Activated T-helper 1 cell treated with Interleukin-2 at 50 U/mL for 16 hours (primary cell): Measurements from ENCODE around the gene CCL20.
"Not testable (repeated sequence)": the region's sequence is repeated elsewhere in the genome, so short reads cannot be mapped to it uniquely, and the experiment has no call there.

Experiments used
- DNase-seq: peaks from one replicate; pipeline ENCODE4 v3.0.0-alpha.2; 2020; ENCODE audit warnings: low read depth

The CCL20 gene, protein sequence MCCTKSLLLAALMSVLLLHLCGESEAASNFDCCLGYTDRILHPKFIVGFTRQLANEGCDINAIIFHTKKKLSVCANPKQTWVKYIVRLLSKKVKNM

DNA sequence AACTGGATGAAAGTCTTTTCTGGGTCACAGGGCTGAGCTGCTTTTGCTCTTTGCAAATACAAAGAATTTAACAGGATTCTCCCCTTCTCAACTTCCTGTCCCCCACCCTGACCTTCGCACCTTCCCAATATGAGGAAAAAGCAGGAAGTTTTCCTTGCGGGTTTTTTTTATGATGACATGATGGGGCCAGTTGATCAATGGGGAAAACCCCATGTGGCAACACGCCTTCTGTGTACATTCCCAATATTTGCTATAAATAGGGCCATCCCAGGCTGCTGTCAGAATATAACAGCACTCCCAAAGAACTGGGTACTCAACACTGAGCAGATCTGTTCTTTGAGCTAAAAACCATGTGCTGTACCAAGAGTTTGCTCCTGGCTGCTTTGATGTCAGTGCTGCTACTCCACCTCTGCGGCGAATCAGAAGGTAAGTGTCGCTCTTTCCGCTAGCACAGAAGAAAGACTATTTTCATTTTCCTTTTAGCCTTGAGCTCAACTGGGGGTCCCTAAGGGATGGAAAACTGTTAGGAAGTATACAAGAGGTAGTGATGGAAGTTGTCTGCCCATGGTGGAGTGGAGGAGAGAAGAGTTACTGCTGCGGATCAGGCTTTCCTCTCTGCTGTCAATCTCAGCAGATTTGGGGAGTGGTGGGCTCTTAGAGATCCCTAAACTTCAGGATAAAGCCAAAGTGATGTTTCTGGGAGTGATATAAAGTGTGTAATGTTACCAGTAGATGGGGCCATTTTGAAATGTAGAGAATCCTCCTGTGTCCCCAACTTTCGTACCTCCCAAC is at the start of gene CCL20:
Gene CCL20, plus strand, starts transcription at position 281 of the 792 bp plus-strand sequence. Its CDS starts 70 bp downstream, at position 351.
- DNase-seq: no peak

DNA sequence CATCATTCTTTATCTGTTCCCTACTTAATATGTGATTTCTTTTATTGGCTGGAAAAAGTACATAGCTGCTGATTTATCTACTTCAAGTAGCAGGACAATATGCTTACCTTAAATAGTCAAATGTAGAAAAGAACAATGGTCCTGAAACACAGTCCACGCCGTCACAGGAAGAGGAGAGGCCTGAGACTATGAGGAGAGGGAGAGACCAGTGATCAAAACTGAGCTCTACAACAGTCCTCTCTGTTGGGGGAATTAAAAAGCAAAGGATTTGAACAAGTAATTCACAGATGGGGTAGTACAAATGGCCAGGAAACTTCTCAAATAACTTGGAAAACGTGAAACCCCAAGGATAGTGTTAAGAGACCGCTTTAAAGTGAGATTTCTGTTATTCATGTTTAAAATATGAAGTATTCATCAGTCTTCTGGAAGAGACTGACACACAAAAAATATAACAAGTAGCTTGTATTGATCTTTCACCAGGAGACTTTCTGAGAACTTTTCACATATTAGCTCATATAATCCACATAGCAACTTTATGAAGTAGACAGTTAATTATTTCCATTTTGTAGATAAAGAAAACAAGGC is 47.8 kb upstream of the CCL20 start:
- DNase-seq: no peak

DNA sequence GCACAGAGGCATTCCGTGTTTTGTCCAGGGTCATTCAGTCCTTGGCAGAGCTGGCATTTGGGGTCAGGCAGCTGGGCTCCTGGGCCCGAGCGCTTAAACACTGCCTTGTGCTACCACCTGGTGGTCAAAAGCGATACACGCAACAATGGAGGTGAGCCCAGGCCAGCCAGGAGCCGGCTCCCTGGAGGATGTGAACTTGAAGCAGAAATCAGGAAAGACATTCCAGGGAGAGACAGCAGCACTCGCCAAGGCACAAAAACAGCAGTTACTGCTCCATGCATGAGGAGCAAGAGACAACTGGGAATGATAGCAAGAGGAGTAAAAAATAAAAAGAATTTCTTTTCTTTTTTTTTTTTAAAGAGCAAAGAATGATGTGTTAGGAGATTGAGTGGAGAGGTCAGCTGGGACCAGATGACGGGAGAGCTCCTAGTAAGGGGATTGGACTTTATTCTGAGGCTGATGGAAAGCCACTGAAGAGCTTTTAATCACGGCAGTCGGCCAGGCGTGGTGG is 47.2 kb upstream of the CCL20 start:
- peak; percentile 11 for DNase-seq

DNA sequence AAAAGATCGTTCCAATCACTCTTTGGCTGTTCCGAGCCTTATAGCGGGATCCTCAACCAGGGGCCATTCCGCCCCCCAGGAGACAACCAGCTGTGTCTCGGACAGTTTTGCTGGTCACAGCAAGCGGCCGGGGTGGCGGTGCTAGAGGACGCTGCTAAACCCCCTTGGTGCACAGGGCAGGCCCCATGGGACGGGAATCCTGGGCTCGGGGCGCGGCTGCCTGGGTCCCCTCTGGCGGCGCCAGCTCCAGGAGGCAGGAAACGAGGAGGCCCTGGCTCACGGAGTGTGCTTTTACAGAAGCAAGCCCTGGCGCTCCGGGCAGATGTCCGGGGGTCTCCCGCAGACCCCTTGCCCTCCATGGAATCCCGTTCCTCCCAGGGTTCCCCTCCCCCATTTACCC is 45.8 kb upstream of the CCL20 start:
- no peak for DNase-seq

DNA sequence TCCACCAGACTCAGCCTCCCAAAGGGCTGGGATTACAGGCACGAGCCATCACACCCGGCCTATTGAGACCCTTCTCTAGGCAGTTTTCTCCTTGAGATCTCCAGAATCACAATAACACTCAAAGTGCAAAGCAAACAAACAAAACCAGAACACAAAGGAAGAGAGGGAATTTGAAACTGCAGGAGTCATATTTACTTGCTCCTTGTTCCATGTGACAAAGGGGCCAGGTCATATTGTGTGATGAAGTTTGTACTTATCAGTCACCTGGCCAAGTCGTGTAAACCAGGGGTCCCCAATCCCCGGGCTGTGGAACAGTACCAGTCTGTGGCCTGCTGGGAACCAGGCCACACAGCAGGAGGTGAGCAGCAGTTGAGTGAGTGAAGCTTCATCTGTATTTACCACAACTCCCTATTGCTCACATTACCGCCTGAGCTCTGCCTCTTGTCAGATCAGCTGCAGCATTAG is 41.4 kb upstream of the CCL20 start:
- DNase-seq: no peak

DNA sequence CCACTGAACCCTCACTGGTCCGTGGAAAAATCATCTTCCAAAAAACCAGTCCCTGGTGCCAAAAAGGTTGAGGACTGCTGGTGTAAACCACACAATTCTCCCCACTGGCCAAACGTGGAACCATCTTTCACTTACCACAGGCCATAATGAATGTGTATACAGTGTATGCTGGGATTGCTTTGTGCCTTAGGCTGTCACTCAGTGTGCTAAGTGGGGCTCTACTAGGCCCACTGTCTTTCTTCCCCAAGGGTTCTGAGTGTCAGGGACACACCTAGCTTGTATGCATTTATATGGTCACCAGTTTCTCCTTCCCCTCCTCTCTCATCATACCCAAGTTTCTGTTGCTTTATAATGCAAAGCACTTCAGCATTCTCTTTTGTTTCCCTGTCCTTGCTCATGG is 40.7 kb upstream of the CCL20 start:
- DNase-seq: no peak

DNA sequence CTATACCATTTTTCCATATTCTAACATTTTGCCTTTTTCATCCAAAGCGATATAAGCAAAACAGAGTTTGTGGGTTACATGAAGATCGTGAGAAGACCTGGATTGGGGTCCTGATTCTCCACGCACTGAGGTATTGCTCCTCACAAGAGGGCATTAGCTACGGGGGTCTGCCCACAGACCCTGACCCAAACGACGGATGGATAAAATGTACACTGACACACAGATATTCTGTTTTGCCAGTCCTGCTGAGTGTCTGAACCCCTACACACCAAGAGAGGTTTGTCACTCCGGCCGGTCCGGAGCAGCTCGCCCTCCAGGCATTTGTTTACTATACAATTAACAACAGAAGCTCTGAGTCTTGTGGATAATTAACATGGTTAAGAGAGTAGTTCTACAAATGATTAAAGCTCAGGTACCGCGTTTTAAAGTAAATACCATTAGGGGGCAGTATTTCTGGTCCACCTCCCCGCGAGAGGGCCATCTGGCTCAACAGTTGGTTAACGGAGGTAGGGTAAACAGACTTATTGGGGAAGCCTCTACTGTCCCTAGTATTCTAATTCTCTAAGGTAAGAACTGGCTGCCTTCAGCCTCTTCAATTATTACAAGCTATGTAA is 39.5 kb upstream of the CCL20 start:
- DNase-seq: no peak

DNA sequence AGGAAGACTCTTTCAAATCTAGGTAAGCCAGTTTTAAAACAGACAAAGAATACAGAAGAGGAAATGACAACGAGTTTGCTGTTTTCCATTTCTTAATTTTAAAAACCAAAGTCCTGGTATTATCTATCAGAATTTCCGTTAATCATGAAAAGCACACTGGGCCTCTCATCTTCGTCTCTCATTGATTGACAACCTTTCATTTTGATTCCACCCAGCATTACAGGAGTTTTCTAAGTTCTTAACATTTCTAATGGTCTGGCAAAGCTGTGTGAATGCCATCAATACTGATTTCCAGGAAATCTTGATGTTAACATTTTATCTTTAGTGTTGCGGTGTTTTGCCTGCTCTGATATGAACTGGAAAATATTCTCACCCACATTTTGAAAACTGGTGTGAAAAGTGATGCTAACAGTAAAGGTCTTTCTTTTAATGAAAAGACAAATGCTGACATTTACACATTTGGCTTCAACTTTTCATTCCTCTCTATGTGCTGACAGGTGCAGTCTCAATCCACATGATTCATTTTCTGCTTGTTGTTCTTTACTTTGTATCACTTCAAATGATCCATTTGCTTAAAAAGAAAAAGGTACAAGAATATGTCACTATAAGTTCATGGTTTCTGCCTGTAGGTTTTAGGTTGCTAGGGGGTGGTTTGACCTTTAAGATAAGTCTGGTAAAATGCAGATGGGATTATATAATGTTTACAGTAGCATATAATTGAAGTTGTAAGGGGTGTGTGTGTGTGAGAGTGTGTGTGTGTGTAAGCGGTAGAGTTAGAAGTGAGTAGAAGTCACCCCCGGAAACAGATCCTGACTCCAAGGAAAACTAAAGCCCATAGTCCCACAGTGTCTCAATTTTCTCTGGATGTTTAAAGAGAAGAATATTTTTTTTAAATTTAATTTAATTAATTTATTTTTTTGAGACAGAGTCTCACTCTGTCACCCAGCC is 38.5 kb upstream of the CCL20 start:
- no peak for DNase-seq

DNA sequence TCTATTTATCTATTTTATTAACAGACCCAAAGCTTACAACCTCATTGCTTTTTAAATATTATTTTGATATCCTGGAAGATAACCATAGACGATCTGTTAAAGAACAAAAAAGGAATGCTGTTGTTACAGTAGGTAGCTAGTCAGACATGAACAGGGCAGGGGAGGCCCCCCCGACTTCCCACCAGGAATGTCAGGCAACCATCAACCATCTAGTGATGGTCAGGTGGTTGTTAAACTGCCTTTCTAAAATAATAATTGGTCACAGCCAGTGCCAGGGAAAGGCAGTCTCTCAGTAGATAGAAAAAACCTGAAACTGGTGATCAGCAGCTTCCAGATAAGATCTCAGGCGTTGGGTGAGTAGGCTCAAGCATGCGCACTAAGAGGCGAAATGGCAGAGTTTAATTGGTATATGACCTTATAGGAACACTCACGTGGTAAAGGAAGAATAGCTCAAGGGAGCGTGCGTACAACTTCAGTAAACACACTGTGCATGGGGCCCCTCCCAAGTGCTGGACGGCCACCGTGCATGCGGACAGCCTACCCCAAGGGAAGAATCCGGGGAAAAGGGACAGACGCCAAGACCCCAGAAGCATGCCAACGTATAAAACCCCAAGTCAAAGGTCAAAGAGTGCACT is 32.5 kb upstream of the CCL20 start:
- no peak for DNase-seq

DNA sequence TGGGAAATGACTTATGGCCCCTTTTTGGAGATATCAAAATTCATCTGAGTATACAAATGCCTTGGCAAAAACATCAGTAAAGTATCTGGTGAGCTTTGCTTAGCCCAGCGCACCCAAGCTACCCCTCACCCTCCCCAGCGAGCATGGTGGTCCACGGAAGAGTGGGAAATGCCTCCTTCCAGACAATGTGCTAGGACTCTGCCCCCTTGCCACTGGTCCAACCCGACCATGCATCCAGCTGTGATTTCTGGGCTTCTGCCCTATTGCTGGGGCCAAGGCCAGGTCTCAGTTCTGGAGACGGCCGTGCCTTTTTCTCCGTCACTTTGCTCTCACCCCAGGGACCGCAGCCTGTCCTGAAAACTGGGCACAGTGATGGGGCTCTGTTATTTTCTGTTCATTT is 31.8 kb upstream of the CCL20 start:
- no peak for DNase-seq

DNA sequence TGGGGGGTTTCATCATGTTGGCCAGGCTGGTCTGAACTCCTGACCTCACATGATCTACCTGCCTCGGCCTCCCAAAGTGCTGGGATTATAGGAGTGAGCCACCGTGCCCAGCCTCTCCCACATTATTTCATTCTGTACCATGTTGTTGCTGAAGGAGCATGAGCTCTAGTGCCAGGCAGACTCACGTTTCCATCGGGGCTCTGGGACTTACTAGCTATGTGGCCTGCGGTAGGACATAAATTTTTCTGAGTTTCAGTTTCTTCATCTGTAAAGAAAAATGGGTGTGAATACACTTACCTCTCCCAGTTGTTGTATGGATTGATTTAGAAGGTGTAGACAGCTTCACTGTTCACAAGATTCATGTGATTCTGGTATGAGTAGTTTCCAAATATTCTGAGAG is 30.8 kb upstream of the CCL20 start:
- no peak for DNase-seq

DNA sequence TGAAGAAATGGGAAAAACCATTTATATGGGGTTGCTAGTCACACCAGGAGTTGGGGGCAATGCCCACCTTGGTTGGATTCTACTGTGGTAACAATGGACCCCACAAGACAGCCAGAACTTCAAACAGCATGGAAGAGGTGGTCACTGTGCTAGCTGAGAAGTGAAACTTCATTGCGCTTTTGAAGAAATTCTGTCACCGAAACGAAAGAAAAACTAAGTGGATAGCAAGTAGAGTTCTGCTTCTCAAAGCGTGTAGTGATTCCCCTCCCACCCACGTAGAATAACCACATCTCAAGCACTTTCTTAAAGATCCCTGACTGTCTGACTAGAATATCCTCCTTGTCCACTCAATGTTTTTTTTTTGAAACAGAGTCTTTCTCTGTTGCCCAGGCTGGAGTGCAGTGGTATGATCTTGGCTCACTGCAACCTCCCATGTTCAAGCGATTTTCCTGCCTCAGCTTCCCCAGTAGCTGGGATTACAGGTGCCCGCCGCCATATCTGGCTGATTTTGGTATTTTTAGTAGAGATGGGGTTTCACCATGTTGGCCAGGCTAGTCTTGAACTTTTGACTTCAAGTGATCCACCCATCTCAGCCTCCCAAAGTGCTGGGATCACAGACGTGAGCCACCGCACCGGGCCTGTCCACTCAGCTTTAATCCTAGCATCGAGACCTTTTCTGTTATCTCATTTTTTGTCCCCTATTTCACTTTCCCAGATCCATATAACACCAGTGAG is 30.1 kb upstream of the CCL20 start:
- no peak for DNase-seq

DNA sequence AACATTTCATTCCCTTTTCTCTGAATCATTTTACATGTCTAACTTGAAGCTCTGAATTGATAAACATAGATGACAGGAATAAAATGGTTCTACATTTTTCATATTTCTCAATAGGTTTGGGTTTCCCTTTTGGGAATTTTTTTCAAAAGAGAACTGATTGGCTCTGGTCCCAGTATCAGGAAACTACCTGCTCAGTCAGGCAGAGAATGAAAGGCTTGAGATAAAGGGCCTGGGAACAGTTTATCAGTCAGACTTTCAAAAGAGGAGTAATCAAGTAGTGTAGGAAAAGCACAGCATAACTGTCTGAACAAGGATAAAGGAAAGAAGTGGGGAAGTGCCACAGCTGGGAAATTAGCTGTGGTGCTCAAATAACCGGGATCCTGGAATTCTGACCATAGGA is 28.3 kb upstream of the CCL20 start:
- DNase-seq: no peak

DNA sequence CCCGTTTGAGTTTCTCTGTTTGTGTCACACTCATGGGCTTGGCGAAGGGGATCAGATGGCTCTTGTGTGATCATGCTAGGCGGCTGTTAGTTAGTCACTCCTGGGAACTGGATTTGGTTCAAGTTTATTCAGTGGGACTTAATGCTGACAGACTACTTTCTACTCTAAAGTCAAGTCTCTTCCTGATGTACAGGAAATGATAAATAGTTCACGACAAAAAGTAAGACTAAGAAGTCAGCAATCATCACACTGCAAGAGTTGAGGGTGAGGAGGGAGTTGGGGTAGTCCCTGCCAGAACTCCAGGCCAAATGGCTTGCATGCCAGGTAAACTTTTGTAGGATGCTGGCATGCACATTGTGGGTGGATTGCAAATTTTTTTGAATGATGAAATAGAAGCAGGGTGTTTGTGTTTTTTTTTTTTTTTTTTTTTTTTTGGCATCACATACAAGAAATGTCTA is 25.1 kb upstream of the CCL20 start:
- DNase-seq: no peak

DNA sequence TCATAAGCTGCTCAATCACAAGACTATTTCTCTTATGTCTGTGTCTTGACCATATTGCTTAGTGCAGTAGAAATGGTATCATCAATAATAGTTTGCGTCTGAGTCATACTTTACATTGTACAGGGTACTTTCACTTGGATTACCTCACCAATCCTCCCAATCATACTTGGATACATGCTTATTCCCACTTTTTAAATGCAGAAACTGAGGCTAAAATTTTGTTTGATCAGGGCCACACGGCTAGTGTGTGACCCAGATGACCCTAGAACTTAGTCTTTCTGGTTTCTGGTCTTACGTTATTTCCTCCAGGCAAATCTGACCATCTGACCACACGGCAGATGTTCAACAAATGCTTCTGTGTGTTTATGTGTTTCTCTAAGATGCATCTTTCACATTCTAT is 23.8 kb upstream of the CCL20 start:
- no peak for DNase-seq

DNA sequence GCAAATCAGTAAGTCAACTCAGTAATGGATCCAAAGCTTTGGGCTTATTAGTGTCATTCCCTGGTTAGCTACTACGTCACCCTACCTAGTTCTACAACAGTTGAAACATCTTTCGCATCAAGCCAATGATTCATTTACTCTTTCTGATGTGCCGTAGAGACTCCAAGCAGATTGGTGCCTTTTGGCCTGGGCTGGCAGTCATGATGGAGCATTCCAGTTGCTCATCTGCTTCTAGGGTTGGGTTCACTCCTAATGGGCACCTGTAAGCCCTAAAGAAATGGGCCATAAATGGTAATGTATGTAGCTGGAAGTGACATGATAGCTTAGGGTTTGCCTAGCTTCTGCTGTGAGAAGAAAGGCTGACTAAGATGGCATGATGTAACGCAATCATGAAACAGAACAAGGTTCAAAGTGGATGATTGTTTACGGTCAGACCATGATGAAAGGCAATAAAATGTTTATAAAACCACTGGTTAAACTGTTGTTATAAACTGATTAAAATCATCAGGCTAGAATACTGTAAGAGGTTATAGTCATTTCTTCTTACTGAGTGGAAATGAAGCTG is 20.4 kb upstream of the CCL20 start:
- DNase-seq: no peak

DNA sequence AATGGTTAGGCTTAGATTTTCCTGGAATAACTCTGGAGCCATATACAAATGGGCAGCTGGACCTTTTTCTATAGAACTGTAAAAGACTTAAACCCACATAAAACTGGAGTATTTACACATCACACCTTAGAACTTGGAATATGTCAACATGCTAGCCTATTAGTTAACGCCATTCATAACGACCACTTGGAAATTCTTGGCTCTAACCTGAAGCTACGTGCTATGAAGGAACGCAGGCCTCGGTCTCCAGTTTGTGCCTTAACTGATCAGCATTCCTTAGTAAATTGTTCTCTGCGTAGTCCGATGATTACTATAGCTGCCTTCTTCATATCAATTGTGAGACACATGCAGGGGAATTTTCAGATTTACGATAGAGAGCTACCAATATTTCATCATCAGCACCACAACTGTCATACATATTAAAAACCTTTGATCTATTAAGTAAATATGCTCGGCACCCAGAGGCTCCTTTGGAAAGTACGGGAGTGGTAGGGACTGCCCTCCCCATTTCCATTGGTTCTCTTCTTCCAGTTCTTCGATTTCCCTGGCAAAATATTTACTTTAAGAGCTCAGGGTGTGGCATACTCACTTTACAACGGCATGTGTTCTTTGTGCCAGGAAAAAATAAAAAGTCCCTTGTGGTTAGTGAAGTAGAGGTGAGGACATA is 17.5 kb upstream of the CCL20 start:
- no peak for DNase-seq

DNA sequence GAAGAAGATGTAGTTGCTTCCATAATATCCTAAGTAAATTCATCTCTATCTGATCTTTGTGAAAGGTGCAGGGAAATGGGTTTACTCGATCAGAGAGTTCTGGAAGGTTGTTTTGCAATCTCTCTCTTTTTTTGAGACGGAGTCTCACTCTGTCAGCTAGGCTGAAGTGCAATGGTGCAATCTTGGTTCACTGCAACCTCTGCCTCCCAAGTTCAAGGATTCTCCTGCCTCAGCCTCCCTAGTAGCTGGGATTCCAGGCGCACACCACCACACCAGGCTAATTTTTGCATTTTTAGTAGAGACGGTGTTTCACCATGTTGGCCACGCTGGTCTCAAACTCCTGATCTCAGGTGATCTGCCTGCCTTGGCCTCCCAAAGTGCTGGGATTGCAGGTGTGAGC is 16.9 kb upstream of the CCL20 start:
- not testable (repeated sequence) for DNase-seq

DNA sequence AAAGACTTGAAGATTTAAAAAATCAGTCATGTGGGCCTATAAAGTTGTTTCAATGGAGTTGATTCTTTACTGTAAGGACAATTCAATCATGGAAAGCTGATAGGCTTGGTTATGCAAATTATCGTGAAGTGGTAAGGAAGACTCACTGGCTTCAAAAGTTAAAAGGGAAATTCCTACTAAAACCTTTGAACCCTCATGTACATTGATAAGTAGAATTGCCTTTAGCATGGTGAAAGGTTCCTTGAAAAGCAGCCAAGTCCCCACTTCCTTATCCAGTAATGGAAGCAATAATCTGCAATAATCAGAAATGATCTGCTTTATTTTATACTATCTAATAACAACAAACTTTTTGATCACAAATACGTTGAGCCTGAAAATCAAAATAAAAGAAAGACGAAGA is 14.4 kb upstream of the CCL20 start:
- DNase-seq: no peak

DNA sequence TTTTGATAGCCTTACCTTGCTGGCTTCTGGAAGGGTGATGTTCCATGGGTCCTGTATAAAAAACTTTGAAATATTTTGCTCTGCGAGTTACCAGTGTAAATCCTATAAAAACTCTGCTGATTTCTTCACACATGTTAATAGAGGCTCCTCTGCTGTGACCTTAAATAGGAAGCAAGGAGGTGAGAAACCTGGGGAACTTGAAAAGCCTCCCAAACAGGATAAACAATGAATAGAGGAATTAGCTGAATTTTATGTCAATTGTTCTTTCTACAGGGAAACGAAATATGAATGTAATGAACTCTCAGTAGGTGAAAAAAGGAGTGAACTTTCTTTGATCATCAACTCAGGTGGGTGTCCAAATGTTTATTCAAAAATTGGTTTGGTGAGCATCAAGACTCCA is 10.8 kb upstream of the CCL20 start:
- DNase-seq: no peak
